Measurements from ENCODE around the gene ODAD4. TPM values are rescaled to one million over a fixed set of nuclear protein-coding genes. Genes with fewer than 3 reads are reported as not detected.

Gene ODAD4
- polyA plus RNA-seq, 1 of the 3 experiments (the other 2 are of a cell fraction) = 1.1 TPM

DNA sequence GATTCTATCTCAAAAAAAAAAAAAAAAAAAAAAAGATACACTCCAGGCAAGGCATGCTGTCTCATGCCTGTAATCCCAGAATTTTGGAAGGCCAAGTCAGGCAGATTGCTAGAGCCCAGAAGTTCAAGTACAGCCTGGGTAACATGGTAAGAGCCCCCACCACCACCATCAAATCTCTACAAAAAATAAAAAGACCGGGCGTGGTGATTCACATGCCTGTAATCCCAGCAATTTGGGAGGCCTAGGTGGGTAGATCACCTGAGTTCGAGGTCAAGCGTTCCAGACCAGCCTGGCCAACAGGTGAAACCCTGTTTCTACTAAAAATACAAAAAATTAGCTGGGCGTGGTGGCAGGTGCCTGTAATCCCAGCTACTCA is 9.8 kb upstream of the ODAD4 start:
- DNase-seq = no peak
- Histone ChIP-seq H3K4me2 (no peak overlapping the region), H3K4me3 (ENCODE audit: low read depth in 2 of 2, low read length in 1 of 2) (no peak overlapping the region), H3K79me2 (ENCODE audit: insufficient read depth) (peaks cover 32% of the 10 kb centered on the region), H3K27me3 (ENCODE audit: insufficient read depth) (no peaks in the 10 kb centered on the region), H3K9ac (no peak overlapping the region), H3K9me2 (no peaks in the 10 kb centered on the region), H2AFZ (ENCODE audit: low read depth) (no peak overlapping the region), H3K27ac (ENCODE audit: low read depth in 2 of 2, low read length in 1 of 2) (no peak overlapping the region), H4K20me1 (ENCODE audit: insufficient read depth) (peaks cover 22% of the 10 kb centered on the region), H3F3A (replicated peaks; ENCODE audit: insufficient read depth) (peaks cover 10% of the 10 kb centered on the region), H3K9me3 (no peaks in the 10 kb centered on the region), H3K4me1 (ENCODE audit: control insufficient read depth in 1 of 2, insufficient read depth in 2 of 2, low read depth in 1 of 2, low read length in 1 of 2) (peaks cover 16 to 20% of the 10 kb centered on the region in 2 experiments; a peak in 2 of 4 replicates), H3K36me3 (replicated peaks in 1 of 2; ENCODE audit: control insufficient read depth in 1 of 2, insufficient read depth in 2 of 2, low read length in 1 of 2) (peaks cover 0 to 7% of the 10 kb centered on the region in 2 experiments)
- WGBS (ENCODE audit: low lambda C conversion rate) = 95% methylated on average over 5 of the region's 5 CpGs
- POLR2A ChIA-PET = no interaction called here
- CTCF ChIA-PET = interaction anchor here (1.0 kb wide), 1 partner anchor 39 kb away, joined by 3 read pairs; no protein-coding TSS in a partner anchor
- TF ChIP-seq TCF12 (IDR thresholded peaks at IDR 0.05) (no peak), JUND (IDR thresholded peaks at IDR 0.05) (no peak), EP300 (IDR thresholded peaks at IDR 0.05; ENCODE audit: borderline replicate concordance in 1 of 2, low read depth in 1 of 2, low read length in 1 of 2) (no peak), REST (IDR thresholded peaks at IDR 0.05; ENCODE audit: low read depth, low read length) (no peak), RCOR1 (IDR thresholded peaks at IDR 0.05; ENCODE audit: low read length) (no peak)
- TF ChIP-seq, protein P1, sequence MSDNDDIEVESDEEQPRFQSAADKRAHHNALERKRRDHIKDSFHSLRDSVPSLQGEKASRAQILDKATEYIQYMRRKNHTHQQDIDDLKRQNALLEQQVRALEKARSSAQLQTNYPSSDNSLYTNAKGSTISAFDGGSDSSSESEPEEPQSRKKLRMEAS (IDR thresholded peaks at IDR 0.05; ENCODE audit: low read depth) = no peak
- TF ChIP-seq, protein P2, sequence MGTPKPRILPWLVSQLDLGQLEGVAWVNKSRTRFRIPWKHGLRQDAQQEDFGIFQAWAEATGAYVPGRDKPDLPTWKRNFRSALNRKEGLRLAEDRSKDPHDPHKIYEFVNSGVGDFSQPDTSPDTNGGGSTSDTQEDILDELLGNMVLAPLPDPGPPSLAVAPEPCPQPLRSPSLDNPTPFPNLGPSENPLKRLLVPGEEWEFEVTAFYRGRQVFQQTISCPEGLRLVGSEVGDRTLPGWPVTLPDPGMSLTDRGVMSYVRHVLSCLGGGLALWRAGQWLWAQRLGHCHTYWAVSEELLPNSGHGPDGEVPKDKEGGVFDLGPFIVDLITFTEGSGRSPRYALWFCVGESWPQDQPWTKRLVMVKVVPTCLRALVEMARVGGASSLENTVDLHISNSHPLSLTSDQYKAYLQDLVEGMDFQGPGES (IDR thresholded peaks at IDR 0.05; ENCODE audit: low read depth, low read length) = no peak

DNA sequence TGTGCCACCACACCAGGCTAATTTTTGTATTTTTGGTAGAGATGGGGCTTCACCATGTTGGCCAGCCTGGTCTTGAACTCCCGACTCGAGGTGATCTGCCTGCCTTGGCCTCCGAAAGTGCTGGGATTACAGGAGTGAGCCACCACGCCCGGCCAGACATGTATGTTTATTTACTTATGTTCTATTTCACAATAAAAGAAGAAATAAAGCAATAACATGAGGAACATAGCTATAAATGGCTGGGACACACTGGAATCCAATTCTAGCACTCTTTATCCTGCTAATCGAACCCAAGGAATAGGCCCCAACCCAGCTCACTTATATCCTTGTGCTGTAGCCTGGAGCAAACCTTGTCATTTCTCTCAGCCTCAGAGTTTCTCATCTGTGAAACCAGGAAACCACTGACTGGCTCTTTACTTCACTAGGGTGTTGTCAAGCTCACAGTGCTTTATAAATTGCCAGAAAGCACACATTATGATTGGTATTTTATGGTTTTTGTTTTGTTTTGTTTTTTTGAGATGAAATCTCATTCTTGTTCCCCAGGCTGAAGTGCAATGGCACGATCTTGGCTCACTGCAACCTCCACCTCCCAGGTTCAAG is 4.3 kb upstream of the ODAD4 start:
- WGBS (ENCODE audit: low lambda C conversion rate) = 84% methylated on average over 7 of the region's 7 CpGs
- no peak overlapping the region for H3K4me2 ChIP-seq
- H3K27ac ChIP-seq (ENCODE audit: low read depth in 2 of 2, low read length in 1 of 2) = no peak overlapping the region
- no peaks in the 10 kb centered on the region for H3K36me3 ChIP-seq (replicated peaks in 1 of 2; ENCODE audit: control insufficient read depth in 1 of 2, insufficient read depth in 2 of 2, low read length in 1 of 2)
- no peaks in the 10 kb centered on the region for H3K9me3 ChIP-seq
- no peak overlapping the region for H3K4me3 ChIP-seq (ENCODE audit: low read depth in 2 of 2, low read length in 1 of 2)
- no peak for TF ChIP-seq RXRA (IDR thresholded peaks at IDR 0.05; ENCODE audit: borderline replicate concordance, low read depth)
- no peak for TF ChIP-seq FOSL2 (IDR thresholded peaks at IDR 0.05; ENCODE audit: borderline replicate concordance, low read depth)
- TF ChIP-seq POLR2AphosphoS5 (IDR thresholded peaks at IDR 0.05; ENCODE audit: low read depth, low read length) = no peak
- TF ChIP-seq EZH2phosphoT487 (IDR thresholded peaks at IDR 0.05; ENCODE audit: borderline replicate concordance, low read depth) = no peak
- no peak for TF ChIP-seq MXI1 (IDR thresholded peaks at IDR 0.05; ENCODE audit: low read depth, low read length)
- TF ChIP-seq USF2 (IDR thresholded peaks at IDR 0.05; ENCODE audit: borderline replicate concordance, low read depth, low read length) = no peak
- no peak for TF ChIP-seq RFX5 (IDR thresholded peaks at IDR 0.05; ENCODE audit: low read length)
- TF ChIP-seq GABPA (IDR thresholded peaks at IDR 0.05; ENCODE audit: low read depth) = no peak
- no peak for TF ChIP-seq FOXJ3 (CRISPR knock-in tag; IDR thresholded peaks at IDR 0.05)
- TF ChIP-seq JUND (IDR thresholded peaks at IDR 0.05) = no peak
- TF ChIP-seq RAD21 (IDR thresholded peaks at IDR 0.05; ENCODE audit: low read length) = no peak
- no peak for TF ChIP-seq TCF12 (IDR thresholded peaks at IDR 0.05)
- no peak for TF ChIP-seq RCOR1 (IDR thresholded peaks at IDR 0.05; ENCODE audit: low read length)
- TF ChIP-seq, protein P2 (IDR thresholded peaks at IDR 0.05; ENCODE audit: low read depth, low read length) = no peak
- TF ChIP-seq, protein P1 (IDR thresholded peaks at IDR 0.05; ENCODE audit: low read depth) = no peak
- TF ChIP-seq MEF2A (IDR thresholded peaks at IDR 0.05; ENCODE audit: borderline replicate concordance, low read depth) = no peak
- no peak for TF ChIP-seq TAF1 (IDR thresholded peaks at IDR 0.05; ENCODE audit: borderline replicate concordance, low read depth, low read length)
- H3K27me3 ChIP-seq (ENCODE audit: insufficient read depth) = no peaks in the 10 kb centered on the region
- peaks cover 0 to 7% of the 10 kb centered on the region in 2 experiments; a peak in 3 of 4 replicates for H3K4me1 ChIP-seq (ENCODE audit: control insufficient read depth in 1 of 2, insufficient read depth in 2 of 2, low read depth in 1 of 2, low read length in 1 of 2)
- H3K9ac ChIP-seq = no peak overlapping the region
- no peaks in the 10 kb centered on the region for H3K9me2 ChIP-seq
- no peak for DNase-seq
- CTCF ChIA-PET = interaction anchor here (0.7 to 1.4 kb wide), 4 partner anchors 9 to 188 kb away, joined by 3 to 4 read pairs (median 3); no protein-coding TSS in a partner anchor
- no peaks in the 10 kb centered on the region for H4K20me1 ChIP-seq (ENCODE audit: insufficient read depth)
- POLR2A ChIA-PET = no interaction called here
- peaks cover 1% of the 10 kb centered on the region for H3K79me2 ChIP-seq (ENCODE audit: insufficient read depth)
- no peak overlapping the region for H2AFZ ChIP-seq (ENCODE audit: low read depth)
- H3F3A ChIP-seq (replicated peaks; ENCODE audit: insufficient read depth) = peaks cover 12% of the 10 kb centered on the region
